HG02981 (cell line): Measurements from ENCODE around the gene BRIX1.
"Not testable (repeated sequence)": the region's sequence is repeated elsewhere in the genome, so short reads cannot be mapped to it uniquely, and the experiment has no call there.

Experiments used
- ATAC-seq: cut with Tn5 transposase; IDR thresholded peaks from one replicate; pipeline ENCODE4 v1.9.1; 2021; ENCODE audit warnings: mild to moderate bottlenecking, moderate library complexity; ENCODE audit not compliant: unreplicated experiment

The BRIX1 gene

DNA sequence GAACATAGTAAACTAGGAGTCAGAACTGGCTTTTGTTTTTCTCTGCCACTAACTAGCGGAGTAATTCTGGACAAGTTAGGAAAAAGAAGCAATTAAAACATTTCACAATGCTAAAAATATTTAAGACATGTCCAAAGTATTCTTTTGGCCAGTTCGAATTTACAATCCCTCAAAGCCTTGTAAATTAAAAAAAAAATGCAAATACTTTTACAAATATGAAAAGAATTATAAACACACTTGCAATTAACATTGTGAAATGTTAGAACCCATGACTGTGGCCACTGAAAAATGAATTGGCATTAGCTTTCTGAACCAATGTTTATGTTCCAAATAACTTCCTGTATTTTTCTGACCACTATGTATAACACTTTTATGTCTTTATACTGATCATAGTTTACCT lies 2.4 kb upstream of the BRIX1 start:
- ATAC-seq: no peak

DNA sequence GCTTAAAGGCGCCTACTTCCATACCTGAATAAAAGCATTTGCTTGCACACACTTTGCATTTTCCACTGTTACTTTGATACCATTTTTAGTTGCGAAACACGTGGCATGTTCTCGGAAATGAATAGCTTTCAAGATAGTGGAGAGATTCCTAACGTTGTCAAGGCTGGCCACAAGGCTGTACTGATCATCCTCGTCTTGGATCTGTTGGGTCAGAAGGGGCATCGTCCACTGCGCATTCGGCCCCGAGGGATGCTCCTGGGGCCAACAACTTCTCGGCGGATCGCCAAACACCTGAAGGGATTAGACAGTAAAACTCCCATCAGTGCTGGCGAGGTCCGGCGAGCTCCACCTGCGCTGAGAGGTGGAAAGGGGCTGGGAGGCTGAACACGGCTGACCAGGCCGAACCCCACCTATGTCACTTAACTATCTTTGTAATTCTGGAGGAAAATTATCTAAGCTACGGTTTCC lies 806 bp upstream of the BRIX1 start:
- peak; percentile 10 for ATAC-seq

DNA sequence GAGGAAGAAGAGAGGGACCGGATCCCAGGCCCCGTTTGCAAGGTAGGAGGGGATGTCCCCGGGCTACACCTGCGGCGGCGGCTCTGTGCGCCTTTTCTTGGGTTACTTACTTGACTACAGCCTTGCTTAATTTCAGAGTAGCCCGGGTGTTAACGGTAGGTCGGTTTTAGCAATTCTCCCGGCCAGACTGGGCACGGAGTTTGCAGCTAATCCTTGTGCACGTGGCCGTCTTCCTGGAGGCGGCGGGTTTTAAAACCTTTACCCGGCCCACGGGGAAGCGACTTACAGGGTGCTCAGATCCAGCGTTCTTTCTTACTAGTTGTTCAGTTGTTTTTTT lies 313 bp downstream of the BRIX1 start:
- ATAC-seq: no peak

DNA sequence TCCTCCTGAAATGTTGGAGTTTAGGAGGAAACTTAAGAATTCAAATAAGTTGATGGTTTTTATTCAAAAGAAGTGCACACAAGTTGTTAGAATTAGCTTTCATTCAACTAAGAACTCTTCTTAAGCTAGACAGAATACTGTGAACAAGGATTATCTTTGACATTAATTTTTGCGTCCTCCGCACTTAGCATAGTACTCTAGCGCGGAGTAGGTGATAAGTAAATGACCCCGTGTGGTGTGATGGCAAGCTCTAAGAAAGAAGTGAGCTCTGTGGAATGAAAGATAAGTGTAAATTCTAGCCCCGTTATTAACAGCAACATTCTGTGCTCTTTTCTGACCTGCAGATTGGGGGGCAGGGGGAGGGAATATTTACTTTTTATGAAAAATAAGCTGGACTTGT lies 1.0 kb downstream of the BRIX1 start:
- ATAC-seq: no peak

DNA sequence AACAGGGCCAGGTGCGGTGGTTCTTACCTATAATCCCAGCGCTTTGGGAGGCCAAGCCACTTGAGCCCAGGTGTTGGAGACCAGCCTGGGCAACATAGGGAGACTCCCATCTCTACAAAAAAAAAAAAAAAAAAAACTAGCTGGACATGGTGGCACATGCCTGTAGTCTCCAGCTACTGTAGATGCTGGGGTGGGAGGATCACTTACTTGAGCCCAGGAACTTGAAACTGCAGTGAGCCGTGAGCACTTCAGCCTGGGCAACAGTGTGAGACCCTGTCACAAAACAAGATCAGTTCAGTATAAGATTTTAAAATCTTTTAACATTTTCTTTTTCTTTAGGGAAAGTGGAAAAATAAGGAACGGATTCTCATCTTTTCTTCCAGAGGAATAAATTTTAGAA lies 2.5 kb downstream of the BRIX1 start:
- no peak for ATAC-seq

GRCh38 chr5:34919077-34919476 lies 3.6 kb downstream of the BRIX1 start:
- no peak for ATAC-seq

DNA sequence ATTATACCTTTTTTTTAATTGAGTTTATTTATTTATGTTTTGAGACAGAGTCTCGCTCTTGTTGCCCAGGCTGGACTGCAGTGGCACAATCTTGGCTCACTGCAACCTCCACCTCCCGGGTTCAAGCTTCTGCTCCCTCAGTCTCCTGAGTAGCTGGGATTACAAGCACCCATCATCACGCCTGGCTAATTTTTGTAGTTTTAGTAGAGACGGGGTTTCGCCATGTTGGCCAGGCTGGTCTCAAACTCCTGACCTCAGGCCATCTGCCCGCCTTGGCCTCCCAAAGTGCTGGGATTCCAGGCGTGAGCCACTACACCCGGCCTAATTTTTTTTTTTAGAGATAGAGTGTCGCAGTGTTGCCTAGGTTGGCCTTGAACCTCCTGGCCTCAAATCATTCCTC lies 7.7 kb downstream of the BRIX1 start:
- ATAC-seq: not testable (repeated sequence)

- peak; percentile 63 for ATAC-seq
These were observed 8.4 kb downstream of the BRIX1 start for GRCh38 chr5:34923694-34924461.

- no peak for ATAC-seq
These were observed 8.9 kb downstream of the BRIX1 start for GRCh38 chr5:34924462-34924765.

GRCh38 chr5:34926318-34926888 lies 10.9 kb downstream of the BRIX1 start:
- no peak for ATAC-seq

GRCh38 chr5:34927785-34928184 lies 12.3 kb downstream of the BRIX1 start:
- ATAC-seq: no peak

GRCh38 chr5:34928267-34928666 lies 12.8 kb downstream of the BRIX1 start:
- no peak for ATAC-seq

DNA sequence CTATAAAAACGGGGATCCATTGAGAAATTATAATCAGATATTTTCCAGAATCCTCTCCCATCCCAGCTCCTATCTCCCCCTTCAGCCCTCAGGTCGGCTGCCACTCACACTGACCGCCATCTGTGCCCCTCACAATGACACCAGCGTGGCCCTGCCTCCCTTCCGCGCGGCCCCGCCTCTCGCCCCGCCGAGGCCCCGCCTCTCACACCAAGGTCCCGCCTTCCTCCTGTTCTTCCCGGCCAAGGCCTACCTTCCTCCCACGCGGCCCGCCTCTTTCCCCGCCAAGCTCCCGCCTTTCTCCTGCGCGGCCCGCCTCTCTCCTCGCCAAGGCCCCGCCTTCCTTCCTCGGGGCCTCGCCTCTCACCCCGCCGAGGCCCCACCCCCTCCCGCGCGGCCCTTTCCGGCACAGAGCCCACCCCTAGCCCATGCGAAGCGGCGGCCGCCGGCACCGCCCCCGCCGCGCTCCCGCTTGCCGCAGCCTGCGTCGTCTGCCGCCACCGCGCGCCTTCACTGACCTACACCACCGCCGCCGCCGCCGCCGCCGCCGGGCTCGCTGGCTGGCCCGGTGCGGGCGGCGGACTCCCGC lies 13.7 kb downstream of the BRIX1 start, which contains the start of gene DNAJC21:
TSS of gene DNAJC21 (plus strand) at position 426 of the 586 bp plus-strand sequence. CDS start 261 bp downstream, outside the sequence.
- peak; percentile 82 for ATAC-seq

DNA sequence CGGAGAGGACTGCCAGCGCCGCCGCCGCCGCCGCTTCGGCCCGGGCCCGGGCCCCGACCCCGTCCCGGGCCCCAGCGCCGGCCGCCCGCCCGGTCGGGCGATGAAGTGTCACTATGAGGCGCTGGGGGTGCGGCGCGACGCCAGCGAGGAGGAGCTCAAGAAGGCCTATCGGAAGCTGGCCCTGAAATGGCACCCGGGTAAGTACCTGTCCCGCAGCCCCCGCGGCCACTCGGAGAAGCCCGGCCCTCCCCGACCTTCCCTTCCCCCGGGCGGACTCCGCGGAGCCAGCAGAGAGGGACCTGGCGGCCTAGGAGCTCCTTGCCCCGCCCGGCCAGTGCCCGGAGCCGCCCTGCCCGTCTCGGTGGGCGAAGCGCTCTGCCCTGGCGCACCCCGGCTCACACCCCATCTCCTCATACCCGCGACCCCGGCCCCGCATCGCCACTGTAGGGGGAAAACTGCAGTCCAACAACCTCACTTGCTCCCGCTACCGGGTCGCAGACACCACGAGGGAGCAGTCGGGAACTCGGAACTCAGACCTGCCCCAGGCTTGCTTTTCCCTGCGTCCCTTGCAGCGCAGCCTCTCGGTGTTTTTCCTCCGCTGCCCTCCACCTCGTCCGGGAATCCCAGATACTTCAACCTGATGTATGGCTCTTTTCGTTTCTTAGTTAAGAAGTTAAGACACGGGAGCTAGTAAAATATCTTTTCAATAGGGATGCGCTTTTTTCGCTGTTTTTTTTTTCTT lies 14.4 kb downstream of the BRIX1 start:
- peak; percentile 71 for ATAC-seq

DNA sequence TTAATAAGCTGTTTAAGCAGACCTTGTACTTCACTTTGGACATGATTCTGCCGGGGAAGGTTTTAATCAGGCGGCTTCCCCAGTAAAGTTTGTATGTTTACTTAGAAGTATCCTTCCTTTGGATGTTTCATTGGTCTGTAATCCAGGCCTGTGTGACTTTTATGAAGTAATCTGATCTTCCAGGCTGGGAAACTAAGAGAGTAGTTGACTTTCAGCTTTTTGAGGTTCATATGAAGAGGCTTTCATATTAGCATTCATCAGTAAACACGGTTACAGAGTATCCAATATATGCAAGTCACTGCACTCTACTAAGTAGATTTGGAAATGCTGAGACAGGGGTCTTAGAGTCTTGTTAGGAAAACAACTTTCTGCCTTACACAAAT lies 14.9 kb downstream of the BRIX1 start:
- ATAC-seq: no peak

GRCh38 chr5:34930870-34931269 lies 15.4 kb downstream of the BRIX1 start:
- no peak for ATAC-seq

DNA sequence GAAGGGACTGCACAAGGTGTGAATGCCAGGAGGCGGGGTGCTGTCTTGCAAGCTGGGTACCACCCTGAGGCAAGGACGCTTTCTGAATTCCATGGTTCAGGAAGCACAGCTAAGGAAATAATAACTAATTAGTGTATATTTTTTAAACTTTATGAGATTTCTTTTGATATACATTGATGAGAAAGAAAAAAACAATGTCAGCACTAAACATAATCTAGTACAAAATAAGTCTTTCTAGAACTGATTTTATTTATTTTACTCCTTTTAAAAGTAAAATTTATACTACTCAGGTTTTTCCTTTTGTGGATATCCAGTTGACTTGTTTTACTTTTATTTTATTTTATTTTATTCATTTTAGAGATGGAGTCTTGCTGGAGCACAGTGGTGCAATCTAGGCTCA lies 17.4 kb downstream of the BRIX1 start:
- ATAC-seq: no peak

- ATAC-seq: no peak
These were observed 26.4 kb downstream of the BRIX1 start for GRCh38 chr5:34941936-34942335.

DNA sequence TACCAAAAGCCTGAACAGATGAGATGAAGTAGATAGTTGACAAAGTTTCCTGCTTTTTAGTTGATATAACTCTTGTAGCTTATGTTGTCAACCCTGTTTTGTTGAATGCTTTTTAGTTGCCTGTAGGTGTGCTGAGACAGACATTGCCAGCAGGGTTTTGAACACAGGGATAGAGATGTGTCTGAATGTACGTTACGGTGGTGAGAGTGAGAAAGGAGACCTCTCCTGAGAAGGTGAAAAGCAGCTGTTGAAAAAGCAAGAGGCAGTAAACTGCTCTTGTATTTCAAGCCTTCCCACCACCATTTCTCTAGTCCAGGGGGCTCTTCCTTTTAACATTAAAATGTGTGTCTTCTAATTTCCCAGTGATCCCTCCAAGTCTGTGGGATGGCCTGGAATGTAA lies 28.5 kb downstream of the BRIX1 start:
- no peak for ATAC-seq

DNA sequence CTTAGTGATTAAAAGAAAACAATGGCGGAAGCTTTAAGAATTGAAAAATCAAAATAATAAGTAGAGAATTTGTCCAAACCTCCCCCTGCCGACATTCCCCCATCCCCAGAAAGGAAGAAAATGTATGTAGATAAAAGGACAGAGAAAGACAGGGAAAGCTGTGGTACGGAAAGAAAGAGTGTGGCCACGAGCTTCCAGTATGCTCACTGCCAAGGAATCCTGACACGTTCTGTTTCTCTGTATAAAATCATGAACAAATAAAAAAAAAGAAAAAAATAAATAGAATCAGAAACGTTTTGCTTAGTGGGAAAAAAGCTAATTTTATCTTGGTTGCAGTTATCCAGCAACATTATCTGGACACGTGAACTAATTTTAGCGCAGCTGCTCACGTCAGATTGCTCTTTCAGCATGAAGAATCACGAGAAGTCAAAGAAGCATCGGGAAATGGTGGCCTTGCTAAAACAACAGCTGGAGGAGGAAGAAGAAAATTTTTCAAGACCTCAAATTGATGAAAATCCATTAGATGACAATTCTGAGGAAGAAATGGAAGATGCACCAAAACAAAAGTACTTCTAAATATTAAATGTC lies 29.0 kb downstream of the BRIX1 start:
- no peak for ATAC-seq

DNA sequence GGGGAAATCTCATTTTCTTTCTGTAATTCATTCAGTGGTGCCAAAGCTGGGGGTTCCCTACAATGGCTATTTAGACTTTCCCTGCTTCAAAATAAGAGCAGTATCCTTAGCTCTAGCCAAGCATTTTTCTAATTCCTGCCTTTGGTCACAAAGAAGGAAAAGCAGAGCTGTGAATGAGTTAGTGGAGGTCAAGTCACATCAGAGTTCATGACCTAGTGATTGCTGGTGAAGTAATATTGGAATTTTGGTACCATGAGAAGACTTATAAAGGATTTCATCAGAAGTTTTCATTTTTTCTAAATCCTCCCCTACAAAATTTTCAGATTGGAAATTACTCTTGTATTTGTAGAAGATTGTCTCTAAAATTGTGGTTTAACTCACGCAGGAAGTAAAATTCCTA lies 41.8 kb downstream of the BRIX1 start:
- ATAC-seq: no peak
